ENCODE data around the gene ZC3H18. TPM values are rescaled to one million over a fixed set of nuclear protein-coding genes. Genes with fewer than 3 reads are reported as not detected.

Gene ZC3H18
- total RNA-seq, 1 experiment from 2014 or later = 40.5 TPM

DNA sequence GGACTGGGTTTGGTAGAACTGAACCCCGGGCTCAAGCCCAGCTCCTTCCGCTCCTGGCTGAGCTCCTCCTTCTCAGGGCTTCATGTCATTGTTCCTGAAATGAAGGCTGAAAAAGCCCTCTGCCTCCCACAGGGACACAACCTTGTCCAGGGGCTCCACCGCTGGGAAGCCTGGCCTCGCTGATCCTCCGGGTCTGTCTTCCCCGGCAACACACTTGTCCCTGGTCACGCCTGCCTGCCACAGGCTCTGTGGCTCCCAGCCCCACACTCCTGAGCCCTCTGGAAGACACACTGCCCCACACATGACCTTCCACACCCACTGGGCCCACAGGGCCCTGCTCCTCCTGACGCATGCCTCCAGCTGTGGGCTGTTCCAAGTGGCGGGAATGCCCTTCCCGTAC, 18.0 kb upstream of the ZC3H18 start:
- intact Hi-C loops (cut with micrococcal nuclease) = no loop called here
- POLR2A ChIA-PET = no interaction called here
- CTCF ChIA-PET = no interaction called here
- Mint-ChIP-seq H3K36me3 (ENCODE audit: insufficient read depth, unreplicated experiment) (no peaks in the 10 kb centered on the region), H3K27ac (ENCODE audit: low read depth, unreplicated experiment) (no peak overlapping the region), H3K9me3 (ENCODE audit: unreplicated experiment) (no peaks in the 10 kb centered on the region), H3K4me1 (ENCODE audit: insufficient read depth, unreplicated experiment) (no peaks in the 10 kb centered on the region), H3K27me3 (ENCODE audit: insufficient read depth, unreplicated experiment) (peaks cover 16% of the 10 kb centered on the region), H3K4me3 (ENCODE audit: unreplicated experiment) (no peak overlapping the region)
- no peak for TF ChIP-seq CTCF (IDR thresholded peaks at IDR 0.05; ENCODE audit: unreplicated experiment)
- no TSS peak for BruUV-seq (replicated peaks)
- no peak for DNase-seq (ENCODE audit: unreplicated experiment)

GRCh38 chr16:88552815-88553214, 17.4 kb upstream of the ZC3H18 start:
- CTCF ChIA-PET = interaction anchor here (0.6 kb wide), 1 partner anchor 25 kb away, joined by 3 read pairs; no protein-coding TSS in a partner anchor
- H3K27me3 Mint-ChIP-seq (ENCODE audit: insufficient read depth, unreplicated experiment) = peaks cover 23% of the 10 kb centered on the region
- no peak for DNase-seq (ENCODE audit: unreplicated experiment)
- intact Hi-C loops (cut with micrococcal nuclease) = no loop called here
- no peaks in the 10 kb centered on the region for H3K4me1 Mint-ChIP-seq (ENCODE audit: insufficient read depth, unreplicated experiment)
- TF ChIP-seq CTCF (IDR thresholded peaks at IDR 0.05; ENCODE audit: unreplicated experiment) = no peak
- no peaks in the 10 kb centered on the region for H3K9me3 Mint-ChIP-seq (ENCODE audit: unreplicated experiment)
- H3K36me3 Mint-ChIP-seq (ENCODE audit: insufficient read depth, unreplicated experiment) = no peaks in the 10 kb centered on the region
- no peak overlapping the region for H3K4me3 Mint-ChIP-seq (ENCODE audit: unreplicated experiment)
- POLR2A ChIA-PET = interaction anchor here (0.5 kb wide), 1 partner anchor 129 kb away, joined by 3 read pairs; no protein-coding TSS in a partner anchor
- BruUV-seq (replicated peaks) = no TSS peak
- H3K27ac Mint-ChIP-seq (ENCODE audit: low read depth, unreplicated experiment) = no peak overlapping the region

DNA sequence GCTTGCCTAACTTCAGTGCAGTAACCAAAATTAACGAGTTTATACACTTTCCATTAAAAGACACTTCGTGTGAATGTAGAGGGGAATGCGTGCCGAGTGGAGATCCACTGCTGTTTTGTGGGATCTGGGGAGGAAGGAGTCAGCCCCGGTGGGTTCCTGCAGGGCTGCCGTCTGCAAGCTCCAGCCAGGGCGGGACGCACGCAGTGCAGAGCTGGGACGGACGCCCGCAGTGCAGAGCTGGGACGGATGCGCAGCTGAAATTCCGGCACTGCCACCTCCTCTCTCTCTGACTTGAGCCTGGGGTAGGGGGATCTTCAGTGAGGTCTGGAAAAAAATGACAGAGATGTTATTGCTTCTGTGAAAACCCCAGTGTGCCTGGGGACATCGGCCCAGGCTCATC, 16.5 kb upstream of the ZC3H18 start:
- CTCF ChIA-PET = no interaction called here
- Mint-ChIP-seq H3K27me3 (ENCODE audit: insufficient read depth, unreplicated experiment) (peaks cover 23% of the 10 kb centered on the region), H3K9me3 (ENCODE audit: unreplicated experiment) (no peaks in the 10 kb centered on the region)

GRCh38 chr16:88554711-88555264, 15.4 kb upstream of the ZC3H18 start:
- CTCF ChIA-PET = interaction anchor here (1.2 kb wide), 1 partner anchor 111 kb away, joined by 3 read pairs; no protein-coding TSS in a partner anchor

More for the DNA sequence above, 16.5 kb upstream of the ZC3H18 start:
- Mint-ChIP-seq H3K36me3 (ENCODE audit: insufficient read depth, unreplicated experiment) (peaks cover 1% of the 10 kb centered on the region), H3K4me1 (ENCODE audit: insufficient read depth, unreplicated experiment) (no peaks in the 10 kb centered on the region), H3K27ac (ENCODE audit: low read depth, unreplicated experiment) (no peak overlapping the region), H3K4me3 (ENCODE audit: unreplicated experiment) (no peak overlapping the region)
- intact Hi-C loops (cut with micrococcal nuclease) = no loop called here
- BruUV-seq (replicated peaks) = no TSS peak
- POLR2A ChIA-PET = no interaction called here
- no peak for TF ChIP-seq CTCF (IDR thresholded peaks at IDR 0.05; ENCODE audit: unreplicated experiment)
- no peak for DNase-seq (ENCODE audit: unreplicated experiment)

More at GRCh38 chr16:88554711-88555264, 15.4 kb upstream of the ZC3H18 start:
- Mint-ChIP-seq H3K36me3 (ENCODE audit: insufficient read depth, unreplicated experiment) (peaks cover 5% of the 10 kb centered on the region), H3K9me3 (ENCODE audit: unreplicated experiment) (no peaks in the 10 kb centered on the region), H3K27me3 (ENCODE audit: insufficient read depth, unreplicated experiment) (peaks cover 23% of the 10 kb centered on the region), H3K4me3 (ENCODE audit: unreplicated experiment) (no peak overlapping the region), H3K27ac (ENCODE audit: low read depth, unreplicated experiment) (no peak overlapping the region), H3K4me1 (ENCODE audit: insufficient read depth, unreplicated experiment) (no peaks in the 10 kb centered on the region)
- no TSS peak for BruUV-seq (replicated peaks)
- TF ChIP-seq CTCF (IDR thresholded peaks at IDR 0.05; ENCODE audit: unreplicated experiment) = no peak
- POLR2A ChIA-PET = no interaction called here
- DNase-seq (ENCODE audit: unreplicated experiment) = no peak
- intact Hi-C loops (cut with micrococcal nuclease) = no loop called here

Measured in MCF 10A (cell line).